GM23248 (cell line): Measurements from ENCODE around the gene BRD2. TPM values are rescaled to one million over a fixed set of nuclear protein-coding genes. Genes with fewer than 3 reads are reported as not detected.
A peak's percentile ranks its signal among the peaks of the same experiment; 100 is the strongest.
"Not testable (repeated sequence)": the region's sequence is repeated elsewhere in the genome, so short reads cannot be mapped to it uniquely, and the experiment has no call there.

ENCODE experiments used
- DNase-seq: peaks from one replicate; pipeline ENCODE4 v3.0.0-alpha.2; 2015
- H2AFZ ChIP-seq: fragments of 200-600 bp; sonication (generic); 2 replicates; pipeline ENCODE4 v1.6.1; 2016; ENCODE audit warnings: antibody characterized with exemption
- H3F3A ChIP-seq: fragments of 200-600 bp; sonication (generic); 2 replicates; pipeline ENCODE4 v1.6.1; 2016; ENCODE audit warnings: mild to moderate bottlenecking, antibody characterized with exemption, mixed run types; ENCODE audit not compliant: insufficient read depth
- H3K27ac ChIP-seq: fragments of 200-600 bp; sonication (generic); 2 replicates; pipeline ENCODE4 v1.5.1; 2016; ENCODE audit warnings: mild to moderate bottlenecking
- H3K27me3 ChIP-seq: fragments of 200-600 bp; sonication (generic); replicated peaks from 2 replicates; pipeline ENCODE4 v1.6.1; 2016; ENCODE audit warnings: mild to moderate bottlenecking; ENCODE audit not compliant: insufficient read depth
- H3K36me3 ChIP-seq: fragments of 200-600 bp; sonication (generic); 2 replicates; pipeline ENCODE4 v1.6.1; 2016; ENCODE audit warnings: low read depth, mild to moderate bottlenecking
- H3K4me1 ChIP-seq: fragments of 200-600 bp; sonication (generic); 2 replicates; pipeline ENCODE4 v1.6.1; 2016; ENCODE audit warnings: mild to moderate bottlenecking; ENCODE audit not compliant: insufficient read depth
- H3K4me2 ChIP-seq: fragments of 200-600 bp; sonication (generic); one replicate; pipeline ENCODE4 v1.6.1; 2016; ENCODE audit warnings: mild to moderate bottlenecking; ENCODE audit not compliant: unreplicated experiment
- H3K4me3 ChIP-seq: fragments of 200-600 bp; sonication (generic); 2 replicates; pipeline ENCODE4 v1.5.1; 2016; ENCODE audit warnings: mild to moderate bottlenecking
- H3K79me2 ChIP-seq: fragments of 200-600 bp; sonication (generic); 2 replicates; pipeline ENCODE4 v1.6.1; 2016; ENCODE audit warnings: mild to moderate bottlenecking; ENCODE audit not compliant: insufficient read depth
- H3K9ac ChIP-seq: fragments of 200-600 bp; sonication (generic); 2 replicates; pipeline ENCODE4 v1.6.1; 2016; ENCODE audit warnings: mild to moderate bottlenecking
- H3K9me2 ChIP-seq: fragments of 200-600 bp; sonication (generic); 2 replicates; pipeline ENCODE4 v1.6.1; 2016; ENCODE audit warnings: mixed run types, mild to moderate bottlenecking, moderate library complexity; ENCODE audit not compliant: insufficient read depth
- H3K9me3 ChIP-seq: fragments of 200-600 bp; sonication (generic); one replicate; pipeline ENCODE4 v1.6.1; 2017; ENCODE audit warnings: low read depth
- H4K20me1 ChIP-seq: fragments of 200-600 bp; sonication (generic); 2 replicates; pipeline ENCODE4 v1.6.0; 2016; ENCODE audit not compliant: insufficient read depth
- EZH2 ChIP-seq: fragments of 200-600 bp; sonication (generic); IDR thresholded peaks from 2 replicates; pipeline ENCODE4 v1.6.1; 2018; ENCODE audit warnings: antibody characterized with exemption, mild to moderate bottlenecking; ENCODE audit not compliant: insufficient read depth, poor library complexity, severe bottlenecking
- EZH2phosphoT487 ChIP-seq: fragments of 200-600 bp; sonication (generic); IDR thresholded peaks from 2 replicates; pipeline ENCODE4 v1.6.1; 2018; ENCODE audit warnings: antibody characterized with exemption, moderate library complexity, mild to moderate bottlenecking, low read depth; ENCODE audit not compliant: insufficient read depth
- WGBS, 2 experiments: methylation state at CpG; one replicate each; pipeline ENCODE4 v1.1.6; 2015 to 2017; ENCODE audit warnings: low lambda C conversion rate in 2 of 2, low coverage in 1 of 2; ENCODE audit errors: missing lambda C conversion rate in 2 of 2; 5-methylcytosine and 5-hydroxymethylcytosine counted together
- in situ Hi-C: fragments of 300-500 bp; cut with MboI; formaldehyde crosslinking; loops from 2 replicates; pipeline ENCODE4 v1.15.0; 2020
- polyA plus RNA-seq: library from polyadenylated mRNA; unstranded; fragments of >200 nt; fragmentation: Nextera tagmentation; extraction: Ambion mirVana; gene quantifications from 2 replicates; pipeline ENCODE4 v1.2.1, GENCODE V29; 2016
- total RNA-seq: library from RNA; depleted of rRNA; stranded (reverse); fragments of >200 nt; shearing (Covaris generic); gene quantifications from 2 replicates; pipeline ENCODE4 v1.2.3, GENCODE V29; 2014

BRD2 gene
- total and polyA plus RNA-seq, 2 experiments from 2014 or later = 85.4 to 105 TPM

- Histone ChIP-seq H3K4me3 (no peak overlapping the region), H3K9me3 (no peaks in the 10 kb centered on the region), H3F3A (no peaks in the 10 kb centered on the region), H3K27me3 (no peaks in the 10 kb centered on the region; the same call in none of the 2 replicates), H3K4me1 (no peaks in the 10 kb centered on the region), H3K79me2 (no peaks in the 10 kb centered on the region), H2AFZ (no peak overlapping the region), H4K20me1 (no peaks in the 10 kb centered on the region), H3K4me2 (no peak overlapping the region), H3K27ac (no peak overlapping the region), H3K36me3 (no peaks in the 10 kb centered on the region), H3K9me2 (no peaks in the 10 kb centered on the region), H3K9ac (no peak overlapping the region)
- no peak for DNase-seq
- in situ Hi-C loops = no loop called here
- TF ChIP-seq EZH2 (no peak), EZH2phosphoT487 (no peak)
- WGBS, 2 experiments = 56 to 65% methylated on average over 8 of the region's 8 CpGs
Observed at GRCh38 chr6:32937230-32937633, 31.2 kb upstream of the BRD2 start.

- H2AFZ ChIP-seq = no peak overlapping the region
- H3K9me2 ChIP-seq = no peaks in the 10 kb centered on the region
- no peaks in the 10 kb centered on the region for H3K9me3 ChIP-seq
- H3K36me3 ChIP-seq = no peaks in the 10 kb centered on the region
- no peaks in the 10 kb centered on the region for H3K79me2 ChIP-seq
- no peak overlapping the region for H3K4me3 ChIP-seq
- no peaks in the 10 kb centered on the region for H3F3A ChIP-seq
- H3K27me3 ChIP-seq = no peaks in the 10 kb centered on the region; the same call in none of the 2 replicates
- no peaks in the 10 kb centered on the region for H4K20me1 ChIP-seq
- WGBS, 2 experiments = 73 to 82% methylated on average over 7 of the region's 7 CpGs
- TF ChIP-seq EZH2 = no peak
- no peak for TF ChIP-seq EZH2phosphoT487
- H3K27ac ChIP-seq = no peak overlapping the region
- no peak overlapping the region for H3K9ac ChIP-seq
- H3K4me2 ChIP-seq = no peak overlapping the region
- no peak for DNase-seq
- no peaks in the 10 kb centered on the region for H3K4me1 ChIP-seq
- in situ Hi-C loops = no loop called here
Observed at GRCh38 chr6:32938494-32938893, 29.9 kb upstream of the BRD2 start.

- no peaks in the 10 kb centered on the region for H3K9me2 ChIP-seq
- 32 to 33% methylated on average over 9 of the region's 9 CpGs for WGBS, 2 experiments
- no peak for TF ChIP-seq EZH2
- H3K4me2 ChIP-seq = peak within 1 kb of the TSS; percentile 77
- no peaks in the 10 kb centered on the region for H3K4me1 ChIP-seq
- no peaks in the 10 kb centered on the region for H3K9me3 ChIP-seq
- no peaks in the 10 kb centered on the region for H4K20me1 ChIP-seq
- no peaks in the 10 kb centered on the region for H3K79me2 ChIP-seq
- H3F3A ChIP-seq = no peaks in the 10 kb centered on the region
- H3K27me3 ChIP-seq = no peaks in the 10 kb centered on the region; the same call in none of the 2 replicates
- H2AFZ ChIP-seq = 0 out of 2 replicates have a peak within 1 kb of the TSS, but pooled peaks have one; percentile 41
- peak within 1 kb of the TSS; percentile 39; the same call in 1 of the 2 replicates for H3K4me3 ChIP-seq
- no peak within 1 kb of the TSS for H3K27ac ChIP-seq
- H3K9ac ChIP-seq = no peak within 1 kb of the TSS
- no peaks in the 10 kb centered on the region for H3K36me3 ChIP-seq
- in situ Hi-C loops = no loop called here
- peak; percentile 80 for DNase-seq
Observed at GRCh38 chr6:32940656-32941213, 27.7 kb upstream of the BRD2 start, which contains the start of gene HLA-DMB. Gene HLA-DMB (minus strand): TSS chr6:32941028. CDS start chr6:32940807, 221 bp downstream.

- no peaks in the 10 kb centered on the region for H3K4me1 ChIP-seq
- no peak for TF ChIP-seq EZH2
- TF ChIP-seq EZH2phosphoT487 = no peak
- no peak for DNase-seq
- H3K4me3 ChIP-seq = no peak overlapping the region
- H3F3A ChIP-seq = no peaks in the 10 kb centered on the region
- no peak overlapping the region for H3K4me2 ChIP-seq
- no peaks in the 10 kb centered on the region for H3K79me2 ChIP-seq
- no peaks in the 10 kb centered on the region for H3K9me2 ChIP-seq
- H4K20me1 ChIP-seq = no peaks in the 10 kb centered on the region
- no peaks in the 10 kb centered on the region; the same call in none of the 2 replicates for H3K27me3 ChIP-seq
- H3K27ac ChIP-seq = no peak overlapping the region
- no peaks in the 10 kb centered on the region for H3K9me3 ChIP-seq
- no peak overlapping the region for H2AFZ ChIP-seq
- 82 to 87% methylated on average over 7 of the region's 7 CpGs for WGBS, 2 experiments
- in situ Hi-C loops = no loop called here
- no peak overlapping the region for H3K9ac ChIP-seq
- no peaks in the 10 kb centered on the region for H3K36me3 ChIP-seq
Observed at GRCh38 chr6:32941214-32941768, 27.1 kb upstream of the BRD2 start.

GRCh38 chr6:32942555-32943123, 25.8 kb upstream of the BRD2 start:
- H4K20me1 ChIP-seq, H3K4me3 ChIP-seq, H3K27ac ChIP-seq, H3K27me3 ChIP-seq, H3K9me3 ChIP-seq, H3K79me2 ChIP-seq, H3K36me3 ChIP-seq, DNase-seq, H2AFZ ChIP-seq, H3K4me2 ChIP-seq, H3K4me1 ChIP-seq, in situ Hi-C loops, H3K9ac ChIP-seq, H3K9me2 ChIP-seq, H3F3A ChIP-seq: not testable (repeated sequence)
- 86% methylated on average over 9 of the region's 9 CpGs for WGBS, 2 experiments
